C4-2B (cell line): ENCODE data around the gene LHX5.

Experiments
- H3K27ac ChIP-seq: fragments of 450-650 bp; 2 replicates; pipeline ENCODE4 v1.5.1; 2017
- CTCF ChIP-seq: fragments of 450-650 bp; conservative IDR thresholded peaks from 2 replicates; pipeline ENCODE4 v1.5.1; 2017; ENCODE audit warnings: mild to moderate bottlenecking
- ZFX ChIP-seq: fragments of 450-650 bp; IDR thresholded peaks from 2 replicates; pipeline ENCODE4 v1.6.1; 2017

LHX5 gene

DNA sequence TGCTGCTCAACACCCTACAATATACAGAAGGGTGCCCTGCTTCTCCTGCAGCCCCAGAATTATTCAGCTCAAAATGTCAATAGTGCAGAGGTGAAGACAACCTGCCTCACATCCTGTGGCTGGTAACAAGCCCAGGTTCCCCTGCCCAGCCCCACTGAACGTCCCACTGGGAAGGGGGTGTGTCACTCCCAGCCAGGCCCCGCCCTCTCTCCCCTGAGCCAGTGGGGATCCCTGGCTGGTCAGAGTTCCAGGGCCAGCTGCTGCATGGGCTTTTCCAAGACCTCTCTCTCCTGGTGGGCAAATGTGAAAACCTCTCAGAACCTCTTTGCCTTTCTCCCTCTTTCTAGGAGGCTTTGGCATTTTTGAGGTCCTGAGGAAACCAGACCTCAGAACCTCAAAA is 13.7 kb upstream of the LHX5 start:
- H3K27ac ChIP-seq, result no peak overlapping the region
- TF ChIP-seq CTCF (no peak), ZFX (no peak)

DNA sequence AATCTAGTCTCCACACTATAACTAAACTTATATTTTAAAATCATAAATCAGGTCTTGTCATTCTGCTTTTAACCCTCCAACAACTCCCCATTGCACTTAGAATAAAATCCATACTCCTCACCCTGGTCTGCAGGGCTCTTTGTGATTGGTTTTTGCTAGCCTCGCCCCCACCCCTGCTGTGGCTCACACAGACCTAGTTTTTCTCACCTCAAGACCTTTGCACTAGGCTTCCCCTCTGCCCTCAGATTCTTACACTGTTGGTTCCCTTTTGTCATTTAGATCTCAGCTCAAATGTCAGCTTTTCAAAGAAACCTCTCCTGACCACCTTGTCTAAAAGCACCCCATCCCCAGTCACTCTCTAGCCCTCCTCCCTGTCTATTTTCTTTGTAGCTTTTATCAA is 10.7 kb upstream of the LHX5 start:
- TF ChIP-seq ZFX, result no peak
- TF ChIP-seq CTCF, result no peak

GRCh38 chr12:113480336-113480971 is 8.8 kb upstream of the LHX5 start:
- H3K27ac ChIP-seq, result no peak overlapping the region
- TF ChIP-seq ZFX, result no peak
- no peak for TF ChIP-seq CTCF

More for the DNA sequence above, 10.7 kb upstream of the LHX5 start:
- no peak overlapping the region for H3K27ac ChIP-seq

DNA sequence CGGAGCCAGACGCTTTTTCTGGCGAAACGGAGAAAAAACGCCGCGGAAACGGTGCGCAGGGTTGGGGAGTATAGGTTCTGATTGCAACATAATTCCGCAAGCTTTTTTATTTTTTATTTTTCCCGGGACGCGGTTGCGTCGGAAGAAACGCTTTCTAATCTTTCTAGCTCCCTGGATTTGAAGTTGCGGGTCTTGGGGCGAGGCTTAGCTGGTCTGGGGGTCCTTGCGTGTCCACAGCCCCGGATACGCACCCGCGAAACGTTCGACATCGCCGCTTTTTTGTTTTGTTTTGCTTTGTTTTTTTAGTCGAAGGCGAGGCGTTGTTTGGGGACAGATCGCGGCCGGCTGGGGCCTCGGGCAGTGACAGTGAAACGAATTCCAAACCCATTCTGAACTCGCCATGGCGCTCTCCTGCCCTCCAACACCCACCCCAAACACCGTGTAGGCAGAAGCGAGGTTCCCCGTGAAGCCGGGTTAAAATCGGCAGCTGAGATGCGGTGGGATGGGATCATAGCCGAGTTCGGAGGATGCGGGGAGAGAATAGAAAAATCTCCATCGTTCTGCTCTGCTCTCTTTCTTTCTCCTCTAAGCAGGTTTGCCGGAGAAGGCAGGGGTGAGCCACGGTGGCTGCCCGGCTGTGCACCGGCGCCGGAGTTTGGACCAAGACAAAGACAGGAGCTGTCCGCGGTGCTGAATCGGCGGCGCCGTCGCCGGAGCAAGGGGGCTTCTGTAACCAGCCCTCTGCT is 8.1 kb upstream of the LHX5 start:
- no peak overlapping the region for H3K27ac ChIP-seq
- TF ChIP-seq CTCF, result no peak
- no peak for TF ChIP-seq ZFX

- H3K27ac ChIP-seq, result no peak overlapping the region
- TF ChIP-seq ZFX (no peak), CTCF (no peak)
Observed at GRCh38 chr12:113479216-113479589, 7.5 kb upstream of the LHX5 start.

GRCh38 chr12:113478351-113479011 is 6.8 kb upstream of the LHX5 start:
- no peak overlapping the region for H3K27ac ChIP-seq
- no peak for TF ChIP-seq CTCF
- no peak for TF ChIP-seq ZFX

- no peak overlapping the region for H3K27ac ChIP-seq
- TF ChIP-seq CTCF (no peak), ZFX (no peak)
Observed at GRCh38 chr12:113477842-113478215, 6.2 kb upstream of the LHX5 start.
